ENCODE data around the gene COL26A1.

- TF ChIP-seq POLR2A (IDR thresholded peaks at IDR 0.05; ENCODE audit: low read length): no peak
- TF ChIP-seq GATA1 (IDR thresholded peaks at IDR 0.05; ENCODE audit: low read depth, low read length): no peak
Observed at GRCh38 chr7:101397770-101398324, 35.2 kb downstream of the COL26A1 start.
